HG03108 (cell line): ENCODE results near the gene USP48.
"Not testable (repeated sequence)": the region's sequence is repeated elsewhere in the genome, so short reads cannot be mapped to it uniquely, and the experiment has no call there.

ENCODE experiments used
- ATAC-seq: cut with Tn5 transposase; IDR thresholded peaks from one replicate; pipeline ENCODE4 v1.9.1; 2021; ENCODE audit warnings: moderate library complexity; ENCODE audit not compliant: unreplicated experiment

Gene USP48

GRCh38 chr1:21816602-21817302 is 33.8 kb upstream of the USP48 start:
- no peak for ATAC-seq

- no peak for ATAC-seq
Measured at GRCh38 chr1:21815724-21816321, 32.9 kb upstream of the USP48 start.

GRCh38 chr1:21814981-21815582 is 32.1 kb upstream of the USP48 start:
- no peak for ATAC-seq

DNA sequence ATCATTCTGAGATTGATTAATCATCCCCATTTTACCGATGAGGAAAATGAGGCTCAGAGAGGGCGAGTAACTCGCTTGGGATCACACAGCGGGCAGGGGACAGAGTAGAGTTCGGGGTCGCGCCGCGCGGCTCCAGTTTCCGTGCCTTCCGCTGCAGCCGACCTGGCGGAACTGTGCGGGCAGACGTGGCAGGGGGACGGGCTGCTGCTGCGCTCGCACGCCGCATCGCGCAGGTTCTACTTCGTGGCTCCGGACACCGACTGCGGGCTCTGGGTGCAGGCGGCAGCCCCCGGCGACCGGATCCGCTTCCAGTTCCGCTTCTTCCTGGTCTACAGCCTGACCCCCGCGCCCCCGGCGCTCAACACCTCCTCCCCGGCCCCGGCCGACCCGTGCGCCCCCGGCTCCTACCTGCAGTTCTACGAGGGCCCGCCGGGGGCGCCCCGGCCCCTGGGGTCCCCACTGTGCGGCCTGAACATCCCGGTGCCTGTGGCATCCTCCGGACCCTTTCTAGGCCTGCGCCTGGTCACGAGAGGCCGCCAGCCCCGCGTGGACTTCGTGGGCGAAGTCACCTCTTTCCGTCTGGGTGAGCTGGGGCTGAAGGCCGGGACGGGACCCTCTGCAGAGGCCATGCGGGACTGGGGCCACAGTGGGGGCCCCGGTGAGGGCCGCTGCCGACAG is 31.4 kb upstream of the USP48 start:
- no peak for ATAC-seq

DNA sequence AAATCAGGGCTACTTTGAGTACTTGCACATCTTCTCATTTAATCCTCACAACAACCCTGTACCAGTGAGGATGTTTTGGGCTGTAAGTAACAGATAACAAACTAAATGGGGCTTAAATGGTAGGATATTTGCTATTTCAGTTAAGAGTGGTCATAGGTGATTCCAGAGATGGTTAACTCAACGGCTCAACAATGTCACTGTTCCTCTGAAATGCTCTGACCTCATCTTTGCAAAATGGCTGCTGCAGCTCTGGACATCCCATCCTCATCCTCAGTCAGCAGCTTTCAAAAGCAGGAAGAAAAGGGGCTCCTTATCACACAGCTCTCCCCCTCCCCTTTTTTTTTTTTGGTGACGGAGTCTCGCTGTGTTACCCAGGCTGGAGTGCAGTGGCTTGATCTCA is 30.6 kb upstream of the USP48 start:
- no peak for ATAC-seq

GRCh38 chr1:21811875-21812305 is 28.9 kb upstream of the USP48 start, which contains the start of gene LDLRAD2:
TSS of gene LDLRAD2 (plus strand) at chr1:21812265. CDS start at chr1:21812452, 187 bp downstream.
- no peak for ATAC-seq

- ATAC-seq = no peak
Measured at GRCh38 chr1:21804536-21804935, 21.6 kb upstream of the USP48 start.

- no peak for ATAC-seq
Measured at GRCh38 chr1:21801100-21801499, 18.2 kb upstream of the USP48 start.

GRCh38 chr1:21799730-21800129 is 16.8 kb upstream of the USP48 start:
- no peak for ATAC-seq

GRCh38 chr1:21795075-21795474 is 12.1 kb upstream of the USP48 start:
- ATAC-seq = no peak

DNA sequence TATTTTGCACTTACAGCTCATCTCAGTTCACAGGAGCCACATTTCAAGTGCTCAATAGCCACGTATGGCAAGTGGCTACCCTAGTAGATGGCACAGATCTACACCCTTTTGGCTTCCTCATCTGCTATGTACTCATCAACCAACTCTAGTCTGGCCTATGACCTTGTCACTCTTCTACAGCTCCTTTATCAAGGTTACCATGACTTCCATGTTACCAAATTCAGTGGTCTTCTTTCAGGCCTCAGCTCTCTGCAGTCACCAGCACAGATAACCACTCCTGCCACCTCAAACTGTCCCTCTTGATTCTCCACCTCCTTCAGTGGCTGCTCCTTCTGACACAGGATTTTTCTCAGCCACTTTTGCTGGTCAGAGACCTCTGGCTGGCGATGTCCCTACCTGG is 11.7 kb upstream of the USP48 start:
- no peak for ATAC-seq

GRCh38 chr1:21793104-21793503 is 10.2 kb upstream of the USP48 start:
- ATAC-seq = no peak

- ATAC-seq = no peak
Measured at GRCh38 chr1:21786640-21787039, 3.7 kb upstream of the USP48 start.

DNA sequence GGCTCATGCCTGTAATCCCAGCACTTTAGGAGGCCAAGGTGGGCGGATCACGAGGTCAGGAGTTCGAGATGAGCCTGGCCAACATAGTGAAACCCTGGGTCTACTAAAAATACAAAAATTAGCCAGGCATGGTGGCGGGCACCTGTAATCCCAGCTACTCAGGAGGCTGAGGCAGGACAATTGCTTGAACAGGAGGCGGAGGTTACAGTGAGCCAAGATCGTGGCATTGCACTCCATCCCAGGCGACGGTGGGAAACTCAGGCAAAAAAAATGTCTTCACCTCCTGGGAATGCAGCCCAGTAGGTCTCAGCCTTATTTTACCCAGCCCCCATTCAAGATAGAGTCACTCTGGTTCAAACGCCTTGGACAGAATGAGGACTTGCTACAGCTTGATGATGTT is 2.8 kb upstream of the USP48 start:
- not testable (repeated sequence) for ATAC-seq

DNA sequence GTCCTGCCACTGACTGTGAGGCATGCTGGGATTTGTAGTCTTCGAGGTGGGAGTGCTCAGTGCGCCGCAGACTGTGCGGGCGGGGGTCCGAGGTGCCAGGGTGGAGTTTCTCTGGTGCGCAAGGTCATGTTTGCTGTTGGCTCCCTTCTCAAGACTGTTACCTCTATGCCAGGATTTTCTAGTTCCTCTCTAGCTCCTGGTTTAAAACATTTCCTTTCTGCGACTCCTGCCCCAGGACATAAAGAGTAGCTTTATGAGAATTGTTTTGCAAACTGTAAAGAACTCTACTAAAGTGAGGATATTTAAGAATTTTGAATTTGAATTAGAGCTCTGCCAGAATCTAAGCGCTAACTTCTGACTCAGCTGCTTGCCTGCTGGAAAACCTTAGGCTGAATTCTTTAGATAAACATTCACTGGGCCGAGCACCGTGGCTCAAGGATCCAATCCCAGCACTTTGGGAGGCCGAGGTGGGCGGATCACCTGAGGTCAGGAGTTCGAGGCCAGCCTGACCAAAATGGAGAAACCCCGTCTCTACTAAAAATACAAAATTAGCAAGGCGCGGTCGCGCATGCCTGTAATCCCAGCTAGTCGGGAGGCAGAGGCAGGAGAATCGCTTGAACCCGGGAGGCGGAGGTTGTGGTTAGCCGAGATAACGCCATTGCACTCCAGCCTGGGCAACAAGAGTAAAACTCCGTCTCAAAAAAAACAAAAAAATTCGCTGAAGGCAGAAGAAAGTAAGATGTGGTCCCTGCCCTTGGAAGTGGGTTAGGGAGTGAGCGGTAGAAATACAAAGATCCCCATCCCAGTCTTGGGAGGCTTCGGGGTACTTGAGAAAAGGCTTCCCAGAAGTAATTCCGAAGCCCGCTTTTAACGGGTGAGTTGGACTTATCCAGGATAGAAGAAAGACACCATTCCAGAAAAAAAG is 992 bp upstream of the USP48 start:
- ATAC-seq = no peak

DNA sequence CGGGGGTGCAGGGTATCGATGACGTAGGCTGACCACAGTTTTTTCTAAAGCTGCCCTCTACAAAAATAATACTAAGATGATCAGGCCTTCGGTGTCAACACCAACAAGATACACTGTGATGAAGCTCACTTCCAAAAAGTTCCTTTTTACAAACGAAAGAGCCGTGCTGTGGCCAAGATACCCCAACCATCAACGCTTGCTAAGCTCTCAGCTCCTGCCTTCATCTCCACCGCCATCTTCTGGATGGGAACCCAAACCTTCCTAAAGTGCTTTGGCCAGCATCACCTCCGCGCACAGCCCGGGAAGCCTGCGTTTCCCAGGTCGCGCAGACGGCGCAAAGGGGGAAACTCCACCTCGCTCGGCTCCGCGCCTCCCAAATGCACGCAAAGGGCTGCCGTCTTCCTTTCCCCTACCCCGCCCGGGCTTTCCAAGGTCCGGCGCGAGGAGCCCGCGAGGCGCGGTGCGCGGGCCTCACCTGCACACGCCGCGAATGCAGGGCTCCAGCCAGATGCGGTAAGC is 541 bp downstream of the USP48 start:
- ATAC-seq = peak; percentile 15

DNA sequence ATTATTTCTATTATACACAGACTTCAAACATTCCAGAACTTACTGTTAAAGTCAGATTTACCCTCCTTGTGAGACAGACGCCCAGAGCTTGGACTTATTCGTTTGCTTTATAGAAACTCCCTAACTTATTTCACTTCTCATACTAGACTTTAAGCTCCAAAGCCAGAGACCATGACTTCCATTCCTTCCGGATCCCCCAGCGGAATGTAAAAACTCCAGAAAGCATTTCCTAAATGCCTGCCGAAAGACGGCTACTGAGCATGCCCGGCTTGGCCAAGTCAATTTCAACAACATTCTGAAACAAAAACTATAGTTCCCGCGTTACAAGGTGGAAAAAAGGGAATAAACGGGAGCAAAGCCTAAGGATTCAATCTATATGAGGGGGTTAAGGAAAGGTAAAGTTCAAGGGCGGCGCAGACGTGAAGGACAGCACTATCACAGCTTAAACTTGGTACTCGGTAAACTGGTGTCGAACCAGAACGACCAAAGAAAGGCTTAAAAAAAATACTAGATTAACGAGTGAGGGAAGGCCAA is 1.1 kb downstream of the USP48 start:
- ATAC-seq = peak; percentile 23

DNA sequence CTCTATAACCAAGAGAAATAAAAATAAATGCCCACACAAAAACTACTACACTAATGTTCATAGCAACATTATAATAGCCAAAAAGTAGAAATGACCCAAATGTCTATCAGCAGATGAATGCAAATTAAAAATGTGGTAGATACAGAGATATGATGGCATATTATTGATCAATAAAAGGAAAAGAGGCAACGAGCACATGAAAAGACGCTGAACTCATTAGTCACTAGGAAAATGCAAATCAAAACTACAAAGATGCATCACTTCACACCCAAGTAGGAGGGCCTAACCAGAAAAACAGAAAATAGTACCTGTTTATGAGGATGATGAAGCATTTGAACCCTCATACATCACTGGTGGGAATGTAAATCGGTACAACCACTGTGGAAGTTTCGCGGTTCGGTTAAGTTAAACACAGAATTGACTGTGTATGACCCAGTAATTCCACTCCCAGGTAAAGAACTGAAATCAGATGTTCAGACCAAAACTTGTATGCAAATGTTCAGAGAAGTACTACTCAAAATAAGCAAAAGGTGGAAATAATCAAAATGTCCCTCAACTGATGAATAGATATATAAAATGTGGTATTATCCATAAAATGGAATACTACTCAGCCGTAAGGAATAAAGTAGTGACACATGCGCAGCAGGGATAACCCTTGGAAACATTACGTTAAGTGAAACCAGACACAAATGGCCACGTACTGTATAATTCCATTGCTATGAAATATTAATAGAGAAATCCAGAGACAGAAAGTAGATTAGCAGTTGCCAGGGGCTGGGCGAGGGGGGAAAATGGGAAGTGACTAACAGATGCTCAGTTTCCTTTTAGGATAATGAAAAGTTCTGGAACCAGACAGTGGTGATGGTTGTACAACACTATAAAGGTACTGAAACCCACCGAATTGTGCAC is 3.1 kb downstream of the USP48 start:
- ATAC-seq = peak; percentile 23

DNA sequence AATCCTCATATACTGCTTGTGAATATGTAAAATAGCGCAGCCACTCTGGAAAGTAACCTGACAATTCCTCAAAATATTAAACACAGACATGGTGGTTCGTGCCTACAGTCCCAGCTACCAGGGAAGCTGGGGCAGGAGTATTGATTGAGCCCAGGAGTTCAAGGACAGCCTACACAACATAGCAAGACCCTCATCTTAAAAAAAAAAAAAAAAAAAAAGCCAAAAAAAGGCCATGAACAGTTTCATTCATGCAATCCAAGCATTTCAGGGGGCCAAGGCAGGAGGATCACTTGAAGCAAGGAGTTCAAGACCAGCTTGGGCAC is 4.6 kb downstream of the USP48 start:
- no peak for ATAC-seq
